Subcutaneous adipose tissue (tissue), 4 donors: ENCODE data around the gene FAM118B. TPM values are rescaled to one million over a fixed set of nuclear protein-coding genes. Genes with fewer than 3 reads are reported as not detected.

ENCODE experiments used
- small RNA-seq: library from RNA; depleted of rRNA; stranded (forward); fragments of <200 nt; gene quantifications from one replicate; pipeline ENCODE3, GENCODE V24; 2016
- total RNA-seq, 4 donors: library from RNA; depleted of rRNA; stranded (reverse); fragments of >200 nt; gene quantifications; one replicate each; pipeline ENCODE4 v1.1.0, GENCODE V29; 2016
- TF ChIP-seq, protein P1 (sequence below): fragments of 450-650 bp; IDR thresholded peaks from one replicate; pipeline ENCODE4 v1.5.1; 2016; ENCODE audit warnings: low read depth, mild to moderate bottlenecking, control low read depth, antibody characterized with exemption, moderate library complexity

Gene FAM118B
- total RNA-seq, 4 donors from 2014 or later = 9.6 to 21.7 (median 16.6) TPM

DNA sequence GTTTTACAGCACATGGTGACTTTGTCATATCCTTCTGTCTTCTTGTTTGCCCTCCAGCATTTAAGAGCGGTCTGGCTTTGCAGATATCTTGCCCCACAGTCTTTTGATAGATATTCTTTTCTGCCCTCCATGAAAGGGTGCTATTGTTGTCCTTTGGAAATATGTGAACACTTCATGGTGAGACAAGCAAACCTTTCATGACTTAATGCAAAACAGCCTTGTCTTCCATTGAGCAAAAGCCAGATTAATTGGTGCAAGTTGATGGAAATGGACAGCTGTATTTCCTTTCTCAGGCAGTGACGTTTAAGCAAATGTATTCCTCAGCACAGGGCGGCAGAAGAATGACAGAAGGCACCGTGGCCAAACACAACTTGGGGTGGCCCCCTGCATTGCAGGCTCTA, 96.7 kb downstream of the FAM118B start:
- TF ChIP-seq, protein P1, sequence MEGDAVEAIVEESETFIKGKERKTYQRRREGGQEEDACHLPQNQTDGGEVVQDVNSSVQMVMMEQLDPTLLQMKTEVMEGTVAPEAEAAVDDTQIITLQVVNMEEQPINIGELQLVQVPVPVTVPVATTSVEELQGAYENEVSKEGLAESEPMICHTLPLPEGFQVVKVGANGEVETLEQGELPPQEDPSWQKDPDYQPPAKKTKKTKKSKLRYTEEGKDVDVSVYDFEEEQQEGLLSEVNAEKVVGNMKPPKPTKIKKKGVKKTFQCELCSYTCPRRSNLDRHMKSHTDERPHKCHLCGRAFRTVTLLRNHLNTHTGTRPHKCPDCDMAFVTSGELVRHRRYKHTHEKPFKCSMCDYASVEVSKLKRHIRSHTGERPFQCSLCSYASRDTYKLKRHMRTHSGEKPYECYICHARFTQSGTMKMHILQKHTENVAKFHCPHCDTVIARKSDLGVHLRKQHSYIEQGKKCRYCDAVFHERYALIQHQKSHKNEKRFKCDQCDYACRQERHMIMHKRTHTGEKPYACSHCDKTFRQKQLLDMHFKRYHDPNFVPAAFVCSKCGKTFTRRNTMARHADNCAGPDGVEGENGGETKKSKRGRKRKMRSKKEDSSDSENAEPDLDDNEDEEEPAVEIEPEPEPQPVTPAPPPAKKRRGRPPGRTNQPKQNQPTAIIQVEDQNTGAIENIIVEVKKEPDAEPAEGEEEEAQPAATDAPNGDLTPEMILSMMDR = no peak

DNA sequence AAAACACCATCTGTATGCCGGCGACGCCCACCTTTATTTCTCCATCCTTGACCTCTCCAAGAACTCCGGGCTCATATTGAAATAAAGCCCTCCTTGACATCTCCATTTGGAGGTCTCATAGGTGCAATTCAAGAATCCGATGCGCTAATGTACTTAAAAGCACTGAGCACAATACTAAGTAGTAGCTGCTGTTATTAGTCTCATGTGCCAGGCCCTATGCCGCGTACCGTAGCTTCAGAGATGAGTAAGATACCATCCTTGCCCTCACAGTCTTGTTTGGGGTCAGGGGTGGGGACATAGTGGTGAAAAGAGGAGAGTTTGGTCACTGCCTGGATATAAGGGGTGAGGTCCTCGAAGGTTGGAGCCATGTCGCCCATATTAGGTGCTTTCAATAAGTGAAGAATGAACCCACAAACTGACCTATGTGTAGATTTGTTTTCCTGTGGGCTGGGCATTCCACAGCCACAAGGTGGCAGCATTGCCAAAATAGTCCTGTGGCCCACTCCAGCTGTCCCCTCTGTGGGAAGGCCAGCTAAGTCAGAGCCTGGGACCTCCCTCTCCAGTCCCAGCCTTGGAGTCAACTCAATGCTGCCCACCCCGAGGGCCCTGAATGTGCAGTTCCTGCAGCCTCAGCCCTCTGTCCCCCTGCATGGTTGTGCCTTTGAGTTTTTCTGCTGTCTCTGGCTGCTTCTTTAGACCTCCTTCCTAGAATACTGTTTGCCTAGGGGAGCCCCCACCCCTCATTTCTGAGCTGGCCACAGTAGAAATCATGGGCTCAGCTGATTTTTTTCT, 98.8 kb downstream of the FAM118B start:
- TF ChIP-seq, protein P1 = no peak

DNA sequence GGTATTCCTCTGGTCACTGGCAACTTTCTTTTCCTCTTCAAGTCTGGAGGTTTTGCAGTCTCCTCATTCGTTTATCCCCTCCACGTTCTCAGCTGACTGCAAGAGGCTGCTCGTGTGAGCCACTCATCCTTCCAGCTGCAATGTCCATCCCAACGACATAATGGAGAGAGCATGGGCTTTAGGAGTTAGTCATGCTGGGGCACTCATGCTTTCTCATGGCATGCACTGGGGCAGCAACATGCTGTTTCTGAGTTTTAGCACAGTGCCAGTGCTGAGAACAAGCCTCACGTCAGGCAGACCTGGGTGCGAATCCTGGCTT, 99.4 kb downstream of the FAM118B start:
- TF ChIP-seq, protein P1 = no peak

DNA sequence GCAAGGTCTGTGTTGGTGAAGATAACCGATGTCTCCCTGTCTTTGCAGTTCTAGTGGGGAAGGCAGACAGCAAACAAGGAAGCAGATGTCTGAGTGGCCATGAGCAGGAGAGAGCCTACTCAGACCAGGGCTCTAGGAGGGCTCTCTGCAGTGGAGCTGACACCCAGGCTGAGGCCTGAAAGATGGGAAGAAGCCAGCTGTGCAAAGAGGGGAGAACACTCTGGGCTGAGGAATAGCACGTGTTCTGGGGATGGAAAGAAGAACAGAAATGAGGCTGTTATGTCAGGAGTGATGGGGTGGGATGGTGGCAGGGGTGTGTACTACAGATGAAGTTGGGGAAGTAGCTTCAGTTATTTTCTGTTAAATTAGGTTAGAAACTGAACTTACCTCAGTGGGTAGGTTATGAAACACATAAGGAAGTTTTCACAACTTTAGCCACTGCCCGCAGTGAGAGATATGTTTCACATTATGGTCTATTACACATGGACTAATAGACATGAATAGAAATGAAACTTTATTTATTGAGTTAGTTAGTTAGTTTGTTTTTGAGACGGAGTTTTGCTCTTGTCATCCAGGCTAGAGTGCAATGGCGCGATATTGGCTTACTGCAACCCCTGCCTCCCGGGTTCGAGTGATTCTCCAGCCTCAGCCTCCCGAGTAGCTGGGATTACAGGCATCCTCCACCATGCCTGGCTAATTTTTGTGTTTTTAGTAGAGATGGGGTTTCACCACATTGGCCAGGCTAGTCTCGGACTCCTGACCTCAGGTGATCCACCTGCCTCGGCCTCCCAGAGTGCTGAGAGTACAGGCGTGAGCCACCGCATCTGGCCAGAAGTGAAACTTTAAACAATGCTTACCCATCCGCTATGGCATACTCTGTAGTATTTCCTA, 100.1 kb downstream of the FAM118B start:
- TF ChIP-seq, protein P1 = no peak

Small RNA genes lying within 50 kb of the gene (small RNA-seq; reads per million reads assigned to genes)
- gene AP001893.2 (not detected), gene RN7SL351P (not detected), gene RNU4-86P (not detected)

Other genes starting within 250 kb of the FAM118B start
- 10 to 100 TPM; 16.7 to 30.0 (median 20.3) TPM for gene CDON, start 148.9 kb upstream of the FAM118B start, total RNA-seq
- gene RPUSD4, start 132 bp upstream of the FAM118B start, total RNA-seq = 10 to 100 TPM; 13.7 to 35.4 (median 26.7) TPM
- gene SRPRA, start 57.1 kb downstream of the FAM118B start, total RNA-seq = 10 to 100 TPM; 57.5 to 93.4 (median 63.4) TPM
- 10 to 100 TPM; 11.0 to 38.6 (median 15.7) TPM for gene FOXRED1, start 57.4 kb downstream of the FAM118B start, total RNA-seq
- gene TIRAP, start 71.3 kb downstream of the FAM118B start, total RNA-seq = 10 to 100 TPM in 1 of 4 donors, 1 to 10 TPM in 3; 7.7 to 14.3 (median 9.3) TPM
- gene DCPS, start 92.3 kb downstream of the FAM118B start, total RNA-seq = 10 to 100 TPM in 1 of 4 donors, 1 to 10 TPM in 3; 5.3 to 12.6 (median 7.9) TPM
- gene ST3GAL4, start 143.9 kb downstream of the FAM118B start, total RNA-seq = 10 to 100 TPM; 24.7 to 35.2 (median 28.0) TPM